Stimulated activated CD8-positive, alpha-beta memory T cell treated with anti-CD3 and anti-CD28 coated beads, Interleukin-7, amount 100 ng/mL, for 1 hour (primary cell): ENCODE results near the gene PTPRT.

ENCODE experiments used
- DNase-seq, 2 donors: peaks; one replicate each; pipeline ENCODE4 v3.0.0-alpha.2; 2020; ENCODE audit warnings: low read depth in 2 of 2

The PTPRT gene

GRCh38 chr20:43119720-43120119 lies 70.0 kb downstream of the PTPRT start:
- no peak for DNase-seq

GRCh38 chr20:43102394-43102793 lies 87.3 kb downstream of the PTPRT start:
- DNase-seq, result no peak

GRCh38 chr20:43096931-43097260 lies 92.8 kb downstream of the PTPRT start:
- no peak for DNase-seq

- no peak for DNase-seq
Observed at GRCh38 chr20:43096126-43096930, 93.4 kb downstream of the PTPRT start.

- no peak for DNase-seq
Observed at GRCh38 chr20:43095034-43095433, 94.7 kb downstream of the PTPRT start.

- no peak for DNase-seq
Observed at GRCh38 chr20:43092386-43093088, 97.2 kb downstream of the PTPRT start.

GRCh38 chr20:43068482-43068881 lies 121.2 kb downstream of the PTPRT start:
- no peak for DNase-seq

- no peak for DNase-seq
Observed at GRCh38 chr20:43066125-43066524, 123.6 kb downstream of the PTPRT start.

- no peak for DNase-seq
Observed at GRCh38 chr20:43065299-43065698, 124.4 kb downstream of the PTPRT start.

- no peak for DNase-seq
Observed at GRCh38 chr20:43058077-43058476, 131.6 kb downstream of the PTPRT start.

- DNase-seq, result no peak
Observed at GRCh38 chr20:43057317-43057716, 132.4 kb downstream of the PTPRT start.

- DNase-seq, result no peak
Observed at GRCh38 chr20:43055181-43055884, 134.4 kb downstream of the PTPRT start.

GRCh38 chr20:43052532-43052931 lies 137.2 kb downstream of the PTPRT start:
- DNase-seq, result no peak

GRCh38 chr20:43046966-43047365 lies 142.7 kb downstream of the PTPRT start:
- DNase-seq, result no peak

- no peak for DNase-seq
Observed at GRCh38 chr20:43043887-43044286, 145.8 kb downstream of the PTPRT start.

- no peak for DNase-seq
Observed at GRCh38 chr20:43040427-43040826, 149.3 kb downstream of the PTPRT start.

GRCh38 chr20:43037605-43038309 lies 151.9 kb downstream of the PTPRT start:
- DNase-seq, result no peak

GRCh38 chr20:43034981-43035724 lies 154.6 kb downstream of the PTPRT start:
- no peak for DNase-seq

GRCh38 chr20:43032459-43032858 lies 157.2 kb downstream of the PTPRT start:
- no peak for DNase-seq

- no peak for DNase-seq
Observed at GRCh38 chr20:43029176-43029575, 160.5 kb downstream of the PTPRT start.

- DNase-seq, result no peak
Observed at GRCh38 chr20:43028470-43028869, 161.2 kb downstream of the PTPRT start.
